Breast epithelium (tissue), 3 donors: ENCODE results near the gene FLOT1.

Experiments
- CTCF ChIP-seq, 3 donors: fragments of 450-650 bp; IDR thresholded peaks; one replicate each; pipeline ENCODE4 v1.5.1; 2016 to 2017; ENCODE audit warnings: antibody characterized with exemption in 3 of 3, mild to moderate bottlenecking in 3 of 3, moderate library complexity in 3 of 3
- POLR2AphosphoS5 ChIP-seq, 3 donors: sonication (generic); formaldehyde crosslinking; IDR thresholded peaks; one replicate each; pipeline ENCODE4 v1.6.1; 2017; ENCODE audit warnings: antibody characterized with exemption in 3 of 3

DNA sequence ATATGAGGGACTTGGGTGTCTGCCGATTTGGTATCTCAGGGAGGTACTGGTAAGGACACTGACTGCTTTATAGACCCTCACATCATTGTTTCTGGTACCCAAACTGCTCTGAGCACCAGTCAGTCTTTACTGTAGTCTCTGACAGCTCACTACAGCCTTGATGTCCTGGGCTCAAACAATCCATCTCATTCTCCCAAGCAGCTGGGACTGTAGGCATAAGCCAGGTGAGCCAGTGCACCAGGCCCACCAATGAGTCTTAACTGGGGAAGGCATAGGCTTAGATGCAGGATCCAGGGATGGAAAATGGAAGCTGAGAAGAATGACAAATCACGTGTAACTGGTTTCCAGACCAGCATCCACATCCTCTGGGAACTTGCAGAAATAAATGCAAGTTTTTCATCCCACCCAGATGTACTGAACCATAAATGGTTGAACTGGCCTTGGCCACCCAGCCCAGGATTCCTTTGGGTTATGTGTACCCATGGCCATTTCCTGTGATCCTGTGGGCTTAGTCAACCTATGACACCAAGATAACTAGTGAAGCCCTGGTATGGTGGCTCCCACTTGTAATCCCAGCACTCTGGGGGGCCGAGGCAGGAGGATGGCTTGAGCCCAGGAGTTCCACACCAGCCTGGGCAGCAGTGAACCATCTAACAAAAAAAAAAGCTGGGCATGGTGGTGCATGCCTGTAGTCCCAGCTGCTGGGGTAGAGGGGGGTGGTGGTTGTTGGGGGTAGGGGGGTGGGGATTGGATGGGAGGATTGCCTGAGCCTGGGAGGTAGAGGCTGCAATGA, 16.6 kb downstream of the FLOT1 start:
- TF ChIP-seq POLR2AphosphoS5 (IDR thresholded peaks at IDR 0.05) (no peak), CTCF (IDR thresholded peaks at IDR 0.05) (no peak)
